HG03135 (cell line): ENCODE results near the gene IDH2.
"Not testable (repeated sequence)": the region's sequence is repeated elsewhere in the genome, so short reads cannot be mapped to it uniquely, and the experiment has no call there.

Experiments
- ATAC-seq: cut with Tn5 transposase; IDR thresholded peaks from one replicate; pipeline ENCODE4 v1.9.1; 2021; ENCODE audit warnings: mild to moderate bottlenecking, moderate library complexity; ENCODE audit not compliant: unreplicated experiment

IDH2 gene

DNA sequence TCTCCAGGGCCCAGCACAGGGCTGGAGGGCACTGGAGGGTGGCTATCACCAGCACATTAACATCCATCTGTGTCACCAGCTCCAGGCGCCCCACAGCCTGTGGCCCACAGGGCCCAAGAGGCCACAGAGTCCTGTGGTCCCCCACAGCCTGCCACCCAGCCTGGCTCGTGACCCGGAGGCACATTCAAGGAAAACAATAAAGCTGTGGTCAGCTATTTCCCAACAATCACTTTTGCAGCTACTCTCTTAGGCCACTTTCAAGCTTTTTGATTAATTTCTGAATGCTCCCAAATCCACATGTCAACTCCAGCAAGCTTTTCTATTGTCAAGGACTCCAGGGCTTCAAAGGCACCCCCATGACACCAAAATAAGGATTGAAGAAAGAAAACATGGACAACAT, 16.7 kb downstream of the IDH2 start:
- ATAC-seq, result no peak

- no peak for ATAC-seq
Measured at GRCh38 chr15:90084876-90085423, 17.3 kb downstream of the IDH2 start.

GRCh38 chr15:90083954-90084607, 18.2 kb downstream of the IDH2 start:
- ATAC-seq, result no peak

GRCh38 chr15:90083419-90083818, 18.8 kb downstream of the IDH2 start:
- ATAC-seq, result no peak

DNA sequence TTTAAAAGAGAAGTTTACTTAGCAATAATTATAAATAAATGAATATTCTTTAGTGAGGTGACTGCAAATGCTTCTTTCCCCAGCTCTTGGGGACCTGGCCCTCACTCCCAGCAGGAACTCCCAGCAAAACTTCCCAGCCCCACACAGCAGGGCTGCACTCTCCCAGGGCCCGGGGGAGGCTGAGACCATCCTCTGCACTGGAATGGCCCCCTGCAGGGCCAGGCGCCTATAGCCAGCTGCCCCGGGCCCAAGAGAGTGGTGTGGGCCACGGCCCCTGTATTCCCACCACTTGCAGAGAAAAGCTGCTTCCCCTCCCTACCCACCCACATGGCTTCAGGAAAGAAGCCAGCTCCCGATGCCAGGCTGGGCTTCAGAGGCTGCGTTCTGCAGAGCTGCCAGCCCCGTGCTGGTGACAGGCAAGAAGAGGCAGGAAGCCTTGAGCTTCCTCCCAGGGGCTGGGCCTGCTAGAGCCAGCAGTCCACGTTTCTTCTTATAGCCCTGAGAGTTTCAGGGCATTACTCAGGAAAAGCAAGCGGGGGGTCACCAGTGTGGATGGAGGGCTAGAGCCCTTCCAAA, 20.0 kb downstream of the IDH2 start:
- no peak for ATAC-seq

DNA sequence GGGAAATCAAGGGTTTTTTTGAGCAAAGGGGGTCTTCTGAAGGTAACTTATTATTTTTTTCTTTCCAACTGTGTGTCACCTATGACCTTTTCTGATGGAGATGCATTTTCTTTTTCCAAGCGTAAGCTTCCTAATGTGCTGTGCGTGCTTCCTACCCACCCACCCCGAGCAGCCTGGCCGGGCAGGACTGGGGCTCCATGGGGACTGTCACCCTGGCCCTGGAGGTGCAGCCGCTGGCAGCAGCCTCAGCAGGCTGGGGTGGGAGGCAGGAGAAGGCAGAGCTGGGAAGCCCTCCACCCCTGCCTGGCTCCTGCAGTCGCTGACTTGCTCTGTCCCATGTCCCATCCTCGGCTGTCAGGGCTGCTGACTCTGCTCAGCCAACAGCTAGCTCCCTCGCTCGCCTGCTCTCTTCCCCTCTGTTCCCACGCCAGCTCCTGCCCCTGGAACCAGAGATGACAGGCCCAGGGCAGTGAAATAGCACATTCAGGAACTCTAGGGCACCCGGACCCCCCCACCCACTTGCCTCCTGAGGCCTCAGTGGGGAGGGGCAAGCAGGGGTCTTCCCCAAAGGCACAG, 21.4 kb downstream of the IDH2 start:
- no peak for ATAC-seq

- ATAC-seq, result no peak
Measured at GRCh38 chr15:90080458-90080755, 21.9 kb downstream of the IDH2 start.

DNA sequence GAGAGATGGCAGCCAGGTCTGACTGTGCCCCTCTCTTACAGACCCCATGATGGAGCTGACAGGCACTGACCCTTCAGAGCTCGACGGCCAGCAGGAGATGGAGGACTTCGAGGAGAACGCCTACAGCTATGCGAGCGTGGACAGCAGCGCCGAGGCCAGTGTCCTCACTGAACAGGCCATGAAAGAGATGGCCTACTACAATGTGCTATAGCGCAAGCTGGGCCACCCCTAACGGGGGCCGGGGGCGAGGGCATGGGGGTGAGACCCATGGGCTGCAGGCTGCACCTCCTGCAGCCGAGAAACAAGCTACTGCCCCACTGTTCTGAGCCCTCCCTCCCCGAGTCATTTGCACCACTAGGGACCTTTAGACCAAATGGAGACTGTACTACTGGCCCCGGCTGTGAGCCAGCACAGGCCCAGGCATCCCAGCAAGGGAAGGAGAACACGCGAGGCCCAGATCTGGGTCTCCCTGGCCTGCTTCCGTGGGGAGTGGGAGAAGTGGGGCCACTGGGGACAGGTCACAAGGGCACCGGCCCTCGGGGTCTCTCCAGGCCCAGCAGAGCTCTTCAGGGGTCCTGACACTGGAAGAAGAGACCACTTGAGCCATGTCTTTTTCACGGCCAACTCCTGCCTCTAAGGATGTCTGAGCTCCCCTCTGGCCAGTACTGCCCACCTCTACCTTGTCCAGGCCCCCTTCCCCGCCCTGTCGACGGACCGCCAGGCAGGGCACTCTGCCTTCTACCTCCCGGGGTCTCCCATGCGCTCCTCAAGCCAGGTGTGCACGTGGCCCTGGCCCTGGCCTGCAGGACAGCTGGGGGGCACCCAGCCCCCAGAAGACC, 22.4 kb downstream of the IDH2 start:
- ATAC-seq, result no peak

- ATAC-seq, result no peak
Measured at GRCh38 chr15:90078965-90079364, 23.3 kb downstream of the IDH2 start.

GRCh38 chr15:90076716-90077115, 25.6 kb downstream of the IDH2 start:
- no peak for ATAC-seq

GRCh38 chr15:90075420-90076289, 26.6 kb downstream of the IDH2 start:
- ATAC-seq, result no peak

DNA sequence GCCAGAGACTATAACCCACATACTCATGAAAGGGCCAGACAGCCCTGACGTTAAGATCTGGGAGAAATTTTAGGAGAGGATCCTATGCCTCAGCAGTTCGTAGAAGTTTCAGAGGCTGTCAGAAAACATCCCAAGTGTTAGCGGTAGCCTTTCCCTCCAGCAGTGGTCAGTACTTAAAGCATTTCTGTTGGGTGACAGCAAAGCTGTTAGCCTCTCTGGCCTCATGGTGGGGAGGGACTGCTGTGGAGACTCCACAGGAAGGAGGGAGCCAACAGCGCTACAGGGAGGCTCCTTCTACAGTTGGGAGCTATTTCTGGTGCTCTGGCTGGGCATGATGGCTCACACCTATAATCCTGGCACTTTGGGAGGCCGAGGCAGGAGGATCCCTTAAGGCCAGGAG, 27.4 kb downstream of the IDH2 start:
- no peak for ATAC-seq

DNA sequence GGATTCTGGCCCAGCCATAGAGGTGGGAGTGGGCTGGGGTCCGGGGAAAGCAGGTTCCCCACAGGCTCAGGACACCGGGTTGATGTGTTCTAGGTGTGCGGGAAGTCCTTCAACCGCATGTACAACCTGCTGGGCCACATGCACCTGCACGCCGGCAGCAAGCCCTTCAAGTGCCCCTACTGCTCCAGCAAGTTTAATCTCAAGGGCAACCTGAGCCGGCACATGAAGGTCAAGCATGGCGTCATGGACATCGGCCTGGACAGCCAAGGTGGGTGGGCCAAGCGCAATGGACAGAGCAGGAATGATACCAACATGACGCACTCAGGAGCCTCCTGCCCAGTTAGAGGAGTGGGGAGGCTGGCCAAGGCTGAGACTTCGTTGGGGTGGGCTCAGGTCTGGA, 28.2 kb downstream of the IDH2 start:
- ATAC-seq, result no peak

DNA sequence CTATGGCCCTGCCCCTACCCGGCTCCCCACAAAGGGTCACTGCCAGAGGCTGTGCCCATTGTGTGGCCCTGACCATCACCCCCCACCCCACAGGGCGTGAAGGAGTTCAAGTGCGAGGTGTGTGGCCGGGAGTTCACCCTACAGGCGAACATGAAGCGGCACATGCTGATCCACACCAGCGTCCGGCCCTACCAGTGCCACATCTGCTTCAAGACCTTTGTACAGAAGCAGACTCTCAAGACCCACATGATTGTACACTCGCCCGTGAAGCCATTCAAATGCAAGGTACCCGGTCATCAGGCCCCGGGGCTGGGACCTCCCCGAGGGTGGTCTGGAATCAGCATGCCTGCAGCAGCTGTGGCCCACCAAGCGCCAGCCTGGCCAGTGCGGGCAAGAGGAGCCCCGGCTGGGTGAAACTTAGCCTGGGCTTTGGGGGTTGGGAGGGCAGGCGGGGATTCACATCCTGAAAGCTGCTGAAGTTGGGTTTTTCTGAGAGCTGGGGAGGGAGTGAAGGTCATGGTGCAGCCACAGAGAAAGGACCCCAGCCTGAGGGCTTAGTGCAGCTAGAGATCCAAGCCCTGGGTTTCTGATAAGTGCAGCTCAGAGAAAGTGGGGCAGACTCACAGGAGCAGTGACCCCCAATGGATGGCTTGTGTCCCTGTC, 29.2 kb downstream of the IDH2 start:
- no peak for ATAC-seq

- ATAC-seq, result no peak
Measured at GRCh38 chr15:90071220-90071807, 31.0 kb downstream of the IDH2 start.

GRCh38 chr15:90070623-90071022, 31.6 kb downstream of the IDH2 start:
- ATAC-seq, result not testable (repeated sequence)

- ATAC-seq, result no peak
Measured at GRCh38 chr15:90067953-90068606, 34.2 kb downstream of the IDH2 start.

DNA sequence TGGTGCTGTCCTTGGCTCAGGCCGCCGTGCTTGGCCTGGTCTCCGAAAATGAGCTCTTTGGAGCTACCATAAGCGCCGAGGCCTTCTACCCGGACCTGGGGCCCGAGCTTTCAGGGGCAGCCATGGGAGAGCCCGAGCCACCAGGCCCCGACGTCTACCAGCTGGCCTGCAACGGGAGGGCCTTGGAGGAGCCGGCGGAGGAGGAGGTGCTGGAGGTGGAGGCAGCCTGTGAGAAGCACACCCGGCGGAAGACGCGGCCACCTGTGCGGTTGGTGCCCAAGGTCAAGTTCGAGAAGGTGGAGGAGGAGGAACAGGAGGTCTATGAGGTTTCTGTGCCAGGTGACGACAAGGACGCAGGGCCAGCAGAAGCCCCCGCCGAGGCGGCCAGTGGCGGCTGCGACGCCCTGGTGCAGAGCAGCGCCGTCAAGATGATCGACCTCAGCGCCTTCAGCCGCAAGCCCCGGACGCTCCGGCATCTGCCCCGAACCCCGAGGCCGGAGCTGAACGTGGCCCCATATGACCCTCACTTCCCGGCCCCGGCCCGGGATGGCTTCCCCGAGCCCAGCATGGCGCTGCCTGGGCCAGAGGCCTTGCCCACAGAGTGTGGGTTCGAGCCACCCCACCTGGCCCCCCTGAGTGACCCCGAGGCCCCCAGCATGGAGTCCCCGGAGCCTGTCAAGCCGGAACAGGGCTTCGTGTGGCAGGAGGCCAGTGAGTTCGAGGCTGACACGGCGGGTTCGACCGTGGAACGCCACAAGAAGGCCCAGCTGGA, 34.9 kb downstream of the IDH2 start:
- no peak for ATAC-seq

- no peak for ATAC-seq
Measured at GRCh38 chr15:90065682-90066049, 36.6 kb downstream of the IDH2 start.
